ENCODE results near the gene MAT2B. TPM values are rescaled to one million over a fixed set of nuclear protein-coding genes. Genes with fewer than 3 reads are reported as not detected.
"Not testable (repeated sequence)": the region's sequence is repeated elsewhere in the genome, so short reads cannot be mapped to it uniquely, and the experiment has no call there.

The MAT2B gene
- total RNA-seq, 1 donor from 2014 or later, result 47.5 TPM

- H3K4me1 ChIP-seq (ENCODE audit: control insufficient read depth in 3 of 3, insufficient read depth in 3 of 3, low read length in 3 of 3), result peaks cover 0 to 1% (median 0%) of the 10 kb centered on the region in 3 donors
- no peak overlapping the region for H3K4me3 ChIP-seq (ENCODE audit: low read length in 3 of 3)
- no peaks in the 10 kb centered on the region for H3K9me3 ChIP-seq (ENCODE audit: control insufficient read depth in 3 of 3, low read length in 3 of 3)
- no peaks in the 10 kb centered on the region for H3K27me3 ChIP-seq (ENCODE audit: control insufficient read depth in 3 of 3, insufficient read depth in 3 of 3, low read length in 3 of 3)
- no peak overlapping the region for H3K27ac ChIP-seq (ENCODE audit: low read depth, low read length)
- no peaks in the 10 kb centered on the region for H3K36me3 ChIP-seq (ENCODE audit: control insufficient read depth in 3 of 3, insufficient read depth in 3 of 3, low read length in 3 of 3)
- H3K9ac ChIP-seq (ENCODE audit: low read depth in 1 of 3, low read length in 3 of 3), result no peak overlapping the region
These were observed 24.3 kb downstream of the MAT2B start for GRCh38 chr5:163529698-163530097.

- no peaks in the 10 kb centered on the region for H3K9me3 ChIP-seq (ENCODE audit: control insufficient read depth in 3 of 3, low read length in 3 of 3)
- H3K4me1 ChIP-seq (ENCODE audit: control insufficient read depth in 3 of 3, insufficient read depth in 3 of 3, low read length in 3 of 3), result peaks cover 0 to 7% (median 0%) of the 10 kb centered on the region in 3 donors
- H3K36me3 ChIP-seq (ENCODE audit: control insufficient read depth in 3 of 3, insufficient read depth in 3 of 3, low read length in 3 of 3), result no peaks in the 10 kb centered on the region
- no peak overlapping the region for H3K27ac ChIP-seq (ENCODE audit: low read depth, low read length)
- no peaks in the 10 kb centered on the region for H3K27me3 ChIP-seq (ENCODE audit: control insufficient read depth in 3 of 3, insufficient read depth in 3 of 3, low read length in 3 of 3)
- H3K4me3 ChIP-seq (ENCODE audit: low read length in 3 of 3), result no peak overlapping the region
- H3K9ac ChIP-seq (ENCODE audit: low read depth in 1 of 3, low read length in 3 of 3), result no peak overlapping the region
These were observed 25.9 kb downstream of the MAT2B start for GRCh38 chr5:163531272-163531671.

- H3K9me3 ChIP-seq (ENCODE audit: control insufficient read depth in 3 of 3, low read length in 3 of 3), result no peaks in the 10 kb centered on the region
- peaks cover 0 to 7% (median 0%) of the 10 kb centered on the region in 3 donors for H3K4me1 ChIP-seq (ENCODE audit: control insufficient read depth in 3 of 3, insufficient read depth in 3 of 3, low read length in 3 of 3)
- no peaks in the 10 kb centered on the region for H3K36me3 ChIP-seq (ENCODE audit: control insufficient read depth in 3 of 3, insufficient read depth in 3 of 3, low read length in 3 of 3)
- no peak overlapping the region for H3K9ac ChIP-seq (ENCODE audit: low read depth in 1 of 3, low read length in 3 of 3)
- no peaks in the 10 kb centered on the region for H3K27me3 ChIP-seq (ENCODE audit: control insufficient read depth in 3 of 3, insufficient read depth in 3 of 3, low read length in 3 of 3)
- H3K4me3 ChIP-seq (ENCODE audit: low read length in 3 of 3), result no peak overlapping the region
- no peak overlapping the region for H3K27ac ChIP-seq (ENCODE audit: low read depth, low read length)
These were observed 27.0 kb downstream of the MAT2B start for GRCh38 chr5:163532171-163533084.

DNA sequence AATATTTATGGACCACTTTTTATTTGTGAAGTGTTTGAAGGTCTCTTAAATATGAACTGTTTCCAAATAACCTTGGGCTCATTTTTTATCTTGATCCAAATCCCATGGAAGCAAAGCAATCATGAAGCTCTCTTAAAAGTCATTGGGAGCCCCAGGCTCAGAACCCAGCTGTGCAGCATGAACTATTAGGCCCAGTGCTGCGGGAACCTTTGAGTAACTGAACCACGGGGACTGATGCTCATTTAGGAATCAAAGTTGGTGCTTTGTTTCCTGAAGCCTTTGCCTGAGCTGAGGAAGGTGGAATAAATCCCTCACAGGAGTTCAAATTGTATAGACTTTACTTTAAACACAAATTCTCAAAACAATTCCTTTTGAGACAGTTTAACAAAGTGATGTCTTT lies 27.8 kb downstream of the MAT2B start:
- Histone ChIP-seq H3K36me3 (ENCODE audit: control insufficient read depth in 3 of 3, insufficient read depth in 3 of 3, low read length in 3 of 3) (no peaks in the 10 kb centered on the region), H3K9me3 (ENCODE audit: control insufficient read depth in 3 of 3, low read length in 3 of 3) (no peaks in the 10 kb centered on the region), H3K4me1 (ENCODE audit: control insufficient read depth in 3 of 3, insufficient read depth in 3 of 3, low read length in 3 of 3) (peaks cover 0 to 7% (median 0%) of the 10 kb centered on the region in 3 donors), H3K27me3 (ENCODE audit: control insufficient read depth in 3 of 3, insufficient read depth in 3 of 3, low read length in 3 of 3) (no peaks in the 10 kb centered on the region), H3K4me3 (ENCODE audit: low read length in 3 of 3) (no peak overlapping the region), H3K27ac (ENCODE audit: low read depth, low read length) (no peak overlapping the region), H3K9ac (ENCODE audit: low read depth in 1 of 3, low read length in 3 of 3) (no peak overlapping the region)

GRCh38 chr5:163534492-163535094 lies 29.2 kb downstream of the MAT2B start:
- H3K9ac ChIP-seq (ENCODE audit: low read depth in 1 of 3, low read length in 3 of 3), result no peak overlapping the region
- peaks cover 0 to 7% (median 0%) of the 10 kb centered on the region in 3 donors for H3K4me1 ChIP-seq (ENCODE audit: control insufficient read depth in 3 of 3, insufficient read depth in 3 of 3, low read length in 3 of 3)
- H3K36me3 ChIP-seq (ENCODE audit: control insufficient read depth in 3 of 3, insufficient read depth in 3 of 3, low read length in 3 of 3), result no peaks in the 10 kb centered on the region
- H3K27me3 ChIP-seq (ENCODE audit: control insufficient read depth in 3 of 3, insufficient read depth in 3 of 3, low read length in 3 of 3), result no peaks in the 10 kb centered on the region
- H3K4me3 ChIP-seq (ENCODE audit: low read length in 3 of 3), result no peak overlapping the region
- H3K27ac ChIP-seq (ENCODE audit: low read depth, low read length), result no peak overlapping the region
- no peaks in the 10 kb centered on the region for H3K9me3 ChIP-seq (ENCODE audit: control insufficient read depth in 3 of 3, low read length in 3 of 3)

- Histone ChIP-seq H3K9me3 (ENCODE audit: control insufficient read depth in 3 of 3, low read length in 3 of 3) (no peaks in the 10 kb centered on the region), H3K27ac (ENCODE audit: low read depth, low read length) (no peak overlapping the region)
These were observed 29.9 kb downstream of the MAT2B start for GRCh38 chr5:163535290-163535689.

GRCh38 chr5:163536442-163536841 lies 31.0 kb downstream of the MAT2B start:
- not testable (repeated sequence) for H3K9me3 ChIP-seq (ENCODE audit: control insufficient read depth in 3 of 3, low read length in 3 of 3); H3K9ac ChIP-seq (ENCODE audit: low read depth in 1 of 3, low read length in 3 of 3); H3K4me3 ChIP-seq (ENCODE audit: low read length in 3 of 3); H3K36me3 ChIP-seq (ENCODE audit: control insufficient read depth in 3 of 3, insufficient read depth in 3 of 3, low read length in 3 of 3); H3K27me3 ChIP-seq (ENCODE audit: control insufficient read depth in 3 of 3, insufficient read depth in 3 of 3, low read length in 3 of 3); H3K27ac ChIP-seq (ENCODE audit: low read depth, low read length); H3K4me1 ChIP-seq (ENCODE audit: control insufficient read depth in 3 of 3, insufficient read depth in 3 of 3, low read length in 3 of 3)

More at GRCh38 chr5:163535290-163535689, 29.9 kb downstream of the MAT2B start:
- H3K9ac ChIP-seq (ENCODE audit: low read depth in 1 of 3, low read length in 3 of 3), result no peak overlapping the region
- no peaks in the 10 kb centered on the region for H3K27me3 ChIP-seq (ENCODE audit: control insufficient read depth in 3 of 3, insufficient read depth in 3 of 3, low read length in 3 of 3)
- no peaks in the 10 kb centered on the region for H3K36me3 ChIP-seq (ENCODE audit: control insufficient read depth in 3 of 3, insufficient read depth in 3 of 3, low read length in 3 of 3)
- H3K4me1 ChIP-seq (ENCODE audit: control insufficient read depth in 3 of 3, insufficient read depth in 3 of 3, low read length in 3 of 3), result peaks cover 0 to 7% (median 0%) of the 10 kb centered on the region in 3 donors
- no peak overlapping the region for H3K4me3 ChIP-seq (ENCODE audit: low read length in 3 of 3)

- Histone ChIP-seq H3K4me3 (ENCODE audit: low read length in 3 of 3) (no peak overlapping the region), H3K4me1 (ENCODE audit: control insufficient read depth in 3 of 3, insufficient read depth in 3 of 3, low read length in 3 of 3) (no peaks in the 10 kb centered on the region), H3K9ac (ENCODE audit: low read depth in 1 of 3, low read length in 3 of 3) (no peak overlapping the region), H3K36me3 (ENCODE audit: control insufficient read depth in 3 of 3, insufficient read depth in 3 of 3, low read length in 3 of 3) (no peaks in the 10 kb centered on the region), H3K27me3 (ENCODE audit: control insufficient read depth in 3 of 3, insufficient read depth in 3 of 3, low read length in 3 of 3) (peaks cover 0 to 3% (median 2%) of the 10 kb centered on the region in 3 donors), H3K9me3 (ENCODE audit: control insufficient read depth in 3 of 3, low read length in 3 of 3) (no peaks in the 10 kb centered on the region), H3K27ac (ENCODE audit: low read depth, low read length) (no peak overlapping the region)
These were observed 35.3 kb downstream of the MAT2B start for GRCh38 chr5:163540696-163541095.

- no peak overlapping the region for H3K27ac ChIP-seq (ENCODE audit: low read depth, low read length)
- no peak overlapping the region for H3K4me3 ChIP-seq (ENCODE audit: low read length in 3 of 3)
- H3K27me3 ChIP-seq (ENCODE audit: control insufficient read depth in 3 of 3, insufficient read depth in 3 of 3, low read length in 3 of 3), result peaks cover 0 to 3% (median 2%) of the 10 kb centered on the region in 3 donors
- H3K4me1 ChIP-seq (ENCODE audit: control insufficient read depth in 3 of 3, insufficient read depth in 3 of 3, low read length in 3 of 3), result no peaks in the 10 kb centered on the region
- H3K36me3 ChIP-seq (ENCODE audit: control insufficient read depth in 3 of 3, insufficient read depth in 3 of 3, low read length in 3 of 3), result no peaks in the 10 kb centered on the region
- no peaks in the 10 kb centered on the region for H3K9me3 ChIP-seq (ENCODE audit: control insufficient read depth in 3 of 3, low read length in 3 of 3)
- no peak overlapping the region for H3K9ac ChIP-seq (ENCODE audit: low read depth in 1 of 3, low read length in 3 of 3)
These were observed 37.4 kb downstream of the MAT2B start for GRCh38 chr5:163542771-163543170.

DNA sequence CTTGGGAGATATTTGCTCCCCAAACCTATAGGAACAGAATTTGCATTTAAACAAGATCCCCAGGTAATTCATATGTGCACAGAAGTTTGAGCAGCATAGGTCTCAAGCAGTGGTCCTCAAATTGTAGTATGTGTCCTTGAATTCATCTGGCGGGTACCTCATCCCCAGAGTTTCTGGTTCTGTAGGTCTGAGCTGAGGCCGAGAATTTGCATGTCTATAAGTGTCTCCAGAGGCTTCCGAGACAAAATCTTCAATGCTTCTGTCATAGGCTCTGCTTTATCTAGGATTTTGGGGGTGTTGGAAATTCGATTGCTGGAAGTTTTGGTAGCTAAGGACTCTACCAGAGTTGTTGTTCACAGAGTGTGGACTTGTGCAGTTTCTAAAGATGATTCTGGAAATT lies 38.6 kb downstream of the MAT2B start:
- H3K9ac ChIP-seq (ENCODE audit: low read depth in 1 of 3, low read length in 3 of 3), result no peak overlapping the region
- no peak overlapping the region for H3K27ac ChIP-seq (ENCODE audit: low read depth, low read length)
- no peaks in the 10 kb centered on the region for H3K9me3 ChIP-seq (ENCODE audit: control insufficient read depth in 3 of 3, low read length in 3 of 3)
- H3K4me1 ChIP-seq (ENCODE audit: control insufficient read depth in 3 of 3, insufficient read depth in 3 of 3, low read length in 3 of 3), result no peaks in the 10 kb centered on the region
- peaks cover 0 to 3% (median 2%) of the 10 kb centered on the region in 3 donors for H3K27me3 ChIP-seq (ENCODE audit: control insufficient read depth in 3 of 3, insufficient read depth in 3 of 3, low read length in 3 of 3)
- H3K36me3 ChIP-seq (ENCODE audit: control insufficient read depth in 3 of 3, insufficient read depth in 3 of 3, low read length in 3 of 3), result no peaks in the 10 kb centered on the region
- H3K4me3 ChIP-seq (ENCODE audit: low read length in 3 of 3), result no peak overlapping the region

Measured in skeletal muscle tissue (tissue), 4 donors.